Measurements from ENCODE around the gene OPRL1. TPM values are rescaled to one million over a fixed set of nuclear protein-coding genes. Genes with fewer than 3 reads are reported as not detected.

OPRL1 gene
- total RNA-seq, 1 donor from 2014 or later, result 0.06 TPM

DNA sequence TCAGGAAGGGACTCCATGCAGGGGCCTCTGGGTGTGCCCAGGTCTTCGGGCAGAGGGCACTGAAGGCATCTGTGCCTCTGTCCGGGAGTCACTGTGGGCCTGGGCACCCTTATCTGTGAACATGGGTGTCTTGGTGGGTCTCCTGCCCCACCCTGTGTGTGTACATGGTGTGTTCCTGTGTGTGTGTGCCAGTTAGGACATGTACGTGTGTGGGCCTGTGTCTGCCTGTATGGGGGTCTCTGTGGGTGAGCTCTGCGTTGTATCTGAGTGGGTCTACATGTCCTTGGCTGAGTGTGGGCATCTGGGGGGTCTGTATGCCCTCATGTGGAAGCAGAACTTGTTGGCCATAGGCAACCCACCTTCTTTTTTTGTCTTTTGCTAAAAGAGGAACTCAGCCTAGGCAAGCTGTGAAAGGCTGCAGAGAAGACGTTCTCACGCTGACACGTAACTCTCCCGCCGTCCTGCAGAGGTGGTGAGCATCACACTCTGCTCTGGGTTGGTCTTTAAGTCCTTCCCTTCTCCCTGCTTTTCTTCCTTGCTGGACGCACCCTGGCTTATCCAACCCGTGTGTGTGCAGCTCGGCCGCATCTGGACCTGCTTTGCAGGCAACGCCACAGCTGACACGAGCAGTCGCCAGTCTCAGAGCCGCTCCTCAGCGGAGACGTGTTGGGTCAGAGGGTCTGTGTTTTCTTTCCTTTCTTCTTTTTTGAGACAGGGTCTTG is 28.0 kb downstream of the OPRL1 start:
- H3K4me3 ChIP-seq (ENCODE audit: low read depth, low read length), result no peak overlapping the region
- TF ChIP-seq, protein P1, sequence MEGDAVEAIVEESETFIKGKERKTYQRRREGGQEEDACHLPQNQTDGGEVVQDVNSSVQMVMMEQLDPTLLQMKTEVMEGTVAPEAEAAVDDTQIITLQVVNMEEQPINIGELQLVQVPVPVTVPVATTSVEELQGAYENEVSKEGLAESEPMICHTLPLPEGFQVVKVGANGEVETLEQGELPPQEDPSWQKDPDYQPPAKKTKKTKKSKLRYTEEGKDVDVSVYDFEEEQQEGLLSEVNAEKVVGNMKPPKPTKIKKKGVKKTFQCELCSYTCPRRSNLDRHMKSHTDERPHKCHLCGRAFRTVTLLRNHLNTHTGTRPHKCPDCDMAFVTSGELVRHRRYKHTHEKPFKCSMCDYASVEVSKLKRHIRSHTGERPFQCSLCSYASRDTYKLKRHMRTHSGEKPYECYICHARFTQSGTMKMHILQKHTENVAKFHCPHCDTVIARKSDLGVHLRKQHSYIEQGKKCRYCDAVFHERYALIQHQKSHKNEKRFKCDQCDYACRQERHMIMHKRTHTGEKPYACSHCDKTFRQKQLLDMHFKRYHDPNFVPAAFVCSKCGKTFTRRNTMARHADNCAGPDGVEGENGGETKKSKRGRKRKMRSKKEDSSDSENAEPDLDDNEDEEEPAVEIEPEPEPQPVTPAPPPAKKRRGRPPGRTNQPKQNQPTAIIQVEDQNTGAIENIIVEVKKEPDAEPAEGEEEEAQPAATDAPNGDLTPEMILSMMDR (conservative IDR thresholded peaks at IDR 0.05; ENCODE audit: low read depth, low read length), result no peak
- DNase-seq (ENCODE audit: low read depth), result no peak

DNA sequence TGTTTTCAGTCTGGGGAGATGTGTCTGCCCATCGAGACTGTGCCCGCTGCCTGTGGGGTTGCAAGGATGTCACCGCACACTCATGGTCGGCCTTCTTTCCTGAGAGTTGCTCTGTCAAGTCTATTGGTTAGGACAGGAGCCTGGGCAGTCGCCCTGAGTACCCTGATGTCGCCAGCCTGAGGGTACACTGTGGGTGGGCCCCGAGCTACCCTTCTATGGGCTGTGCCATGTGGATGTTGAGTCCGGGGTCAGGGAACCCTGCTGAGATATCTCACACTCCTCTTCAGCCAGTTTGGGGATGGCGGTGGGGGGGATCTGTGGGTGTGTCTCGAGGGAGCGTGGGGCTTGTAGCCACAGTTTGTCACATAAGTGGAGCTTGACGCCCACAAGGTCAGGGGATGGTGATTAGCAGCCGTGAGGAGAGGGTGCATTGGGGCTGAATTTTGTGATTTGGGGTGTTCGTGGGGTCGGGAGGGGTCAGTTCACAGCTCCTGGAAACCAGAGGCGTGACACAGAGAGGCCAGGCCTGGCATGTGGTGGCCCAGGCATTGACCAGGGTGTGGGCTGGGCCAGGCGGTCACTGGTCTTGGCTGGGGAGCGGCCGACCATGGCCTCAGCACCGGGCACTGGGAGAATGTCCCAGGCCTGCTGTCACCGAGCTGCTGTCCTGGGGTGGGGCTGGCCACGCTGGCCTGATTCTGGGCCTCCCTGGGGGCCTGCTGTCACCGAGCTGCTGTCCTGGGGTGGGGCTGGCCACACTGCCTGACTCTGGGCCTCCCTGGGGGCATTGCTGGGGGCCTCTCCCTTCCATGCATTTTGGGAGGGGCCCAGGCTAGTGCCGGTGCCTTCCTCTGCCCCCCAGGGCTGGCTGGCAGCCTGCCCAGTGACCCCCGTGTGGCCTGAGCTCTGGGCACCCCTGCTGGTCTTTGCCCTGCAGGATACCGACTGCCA is 29.1 kb downstream of the OPRL1 start:
- TF ChIP-seq, protein P1 (conservative IDR thresholded peaks at IDR 0.05; ENCODE audit: low read depth, low read length), result no peak
- DNase-seq (ENCODE audit: low read depth), result no peak
- H3K4me3 ChIP-seq (ENCODE audit: low read depth, low read length), result no peak overlapping the region

DNA sequence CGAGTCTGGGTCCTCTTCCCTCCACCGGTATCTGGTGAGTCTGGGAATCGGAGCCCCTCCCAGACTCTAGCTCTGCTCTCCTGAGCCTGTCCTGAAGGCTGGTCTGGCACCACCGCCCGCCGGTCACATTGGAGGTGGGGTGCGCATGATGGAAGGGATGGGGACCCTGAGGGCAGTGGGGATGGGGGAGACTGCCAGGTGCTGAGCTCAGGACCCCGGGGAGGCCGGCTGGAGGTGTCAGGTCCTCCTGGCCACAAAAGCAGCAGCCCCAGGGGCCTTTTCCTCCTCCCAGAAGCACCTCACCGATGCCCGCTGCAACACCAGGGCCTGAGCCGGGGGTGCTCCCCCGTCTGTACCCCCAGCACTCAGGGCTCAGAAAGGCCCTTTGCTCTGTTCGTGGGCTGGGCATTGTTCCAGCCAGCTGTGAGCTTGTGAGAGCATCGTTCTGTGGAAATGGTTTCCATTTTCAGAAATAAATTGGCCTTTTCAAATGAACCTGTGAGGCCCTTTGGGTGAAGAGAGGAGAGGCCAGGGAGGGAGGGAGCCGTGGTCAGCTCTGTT is 30.0 kb downstream of the OPRL1 start:
- no peak for DNase-seq (ENCODE audit: low read depth)
- TF ChIP-seq, protein P1 (conservative IDR thresholded peaks at IDR 0.05; ENCODE audit: low read depth, low read length), result no peak
- no peak overlapping the region for H3K4me3 ChIP-seq (ENCODE audit: low read depth, low read length)

DNA sequence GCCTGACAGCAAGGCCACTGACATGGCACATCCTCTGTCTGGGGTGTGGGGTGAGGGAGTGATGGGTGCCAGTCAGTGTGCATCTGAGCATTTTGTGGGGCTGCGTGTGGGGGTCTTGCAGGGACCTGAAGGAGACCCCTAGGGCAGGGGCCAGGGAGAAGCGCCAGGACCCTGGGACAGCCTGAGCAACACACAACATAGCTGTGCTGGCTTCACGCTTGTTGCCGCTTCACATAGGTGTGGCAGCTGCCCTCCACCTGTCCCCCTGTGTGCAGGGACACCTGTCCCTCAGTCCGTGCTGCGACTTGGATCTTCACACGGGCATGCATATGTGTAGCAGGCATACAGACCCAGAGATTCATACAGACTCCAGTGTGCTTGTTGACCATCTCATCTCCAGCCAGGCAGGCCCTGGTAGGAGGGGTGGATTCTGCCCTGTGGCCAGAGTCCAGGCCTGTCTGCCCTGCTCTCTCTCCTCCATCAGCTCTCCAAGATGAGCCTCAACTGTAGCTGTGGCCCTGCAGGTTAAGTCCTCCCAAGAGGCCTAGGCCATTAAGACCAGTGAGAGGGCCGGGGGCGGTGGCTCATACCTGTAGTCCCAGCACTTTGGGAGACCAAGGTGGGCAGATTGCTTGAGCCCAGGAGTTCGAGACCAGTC is 30.7 kb downstream of the OPRL1 start:
- no peak overlapping the region for H3K4me3 ChIP-seq (ENCODE audit: low read depth, low read length)
- no peak for DNase-seq (ENCODE audit: low read depth)
- TF ChIP-seq, protein P1 (conservative IDR thresholded peaks at IDR 0.05; ENCODE audit: low read depth, low read length), result no peak

DNA sequence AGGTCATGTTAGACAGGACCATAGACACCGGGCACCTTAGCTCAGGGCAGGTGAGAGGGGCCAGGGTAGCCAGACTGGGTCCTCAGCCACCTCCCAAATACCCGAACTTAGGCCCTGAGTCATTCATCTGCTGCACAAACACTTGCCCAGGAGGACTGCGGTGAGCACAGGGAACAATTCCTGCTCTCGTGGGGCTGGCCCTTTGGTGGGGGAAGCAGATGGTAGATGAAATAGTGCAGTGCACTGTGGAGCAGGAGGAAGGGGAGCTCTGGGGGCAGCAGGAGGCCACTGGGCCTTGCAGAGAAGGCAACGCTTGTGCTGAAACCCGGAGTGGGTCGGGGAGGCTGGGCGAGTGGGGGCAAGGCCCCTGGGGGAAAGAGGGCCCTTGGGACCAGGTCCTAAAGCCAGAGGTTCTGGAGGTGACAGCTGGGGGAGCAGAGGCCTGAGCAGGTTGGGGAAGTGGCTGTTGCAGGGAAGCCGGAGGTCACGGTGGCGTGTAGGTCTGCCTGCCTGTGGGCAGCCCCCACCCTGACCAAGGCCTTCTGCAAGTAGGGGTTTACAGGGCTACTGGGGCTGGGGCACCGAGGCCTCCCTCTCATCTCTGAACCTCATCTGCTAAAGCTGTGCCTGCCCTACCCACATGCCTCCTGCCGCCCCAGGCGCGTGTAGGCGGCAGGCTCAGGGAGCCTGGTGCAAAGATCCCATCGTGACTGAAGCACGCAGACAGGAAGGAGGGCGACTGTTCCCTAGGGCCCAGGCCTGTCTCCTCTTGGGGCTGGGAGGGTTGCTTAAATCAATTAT is 32.2 kb downstream of the OPRL1 start:
- TF ChIP-seq, protein P1 (conservative IDR thresholded peaks at IDR 0.05; ENCODE audit: low read depth, low read length), result no peak
- no peak for DNase-seq (ENCODE audit: low read depth)
- no peak overlapping the region for H3K4me3 ChIP-seq (ENCODE audit: low read depth, low read length)

Measured in epithelial cell of proximal tubule (primary cell).